Occipital lobe (tissue), 2 donors: Measurements from ENCODE around the gene PRRT2. TPM values are rescaled to one million over a fixed set of nuclear protein-coding genes. Genes with fewer than 3 reads are reported as not detected.
"Not testable (repeated sequence)": the region's sequence is repeated elsewhere in the genome, so short reads cannot be mapped to it uniquely, and the experiment has no call there.

ENCODE experiments used
- DNase-seq: peaks from one replicate; lab custom pipeline; 2025; lab: John Stamatoyannopoulos, UW
- total RNA-seq: library from RNA; depleted of rRNA; stranded (reverse); fragments of >200 nt; gene quantifications from one replicate; pipeline ENCODE4 v1.2.3, GENCODE V29; 2014

Gene PRRT2
- total RNA-seq, 1 donor from 2014 or later, result 20.6 TPM

- DNase-seq, result no peak
Observed at GRCh38 chr16:29790949-29791844, 20.8 kb upstream of the PRRT2 start.

GRCh38 chr16:29791845-29792807 is 19.9 kb upstream of the PRRT2 start:
- no peak for DNase-seq

GRCh38 chr16:29793153-29793552 is 18.8 kb upstream of the PRRT2 start:
- DNase-seq, result not testable (repeated sequence)

GRCh38 chr16:29794231-29794710 is 17.7 kb upstream of the PRRT2 start:
- no peak for DNase-seq

- no peak for DNase-seq
Observed at GRCh38 chr16:29802416-29802935, 9.5 kb upstream of the PRRT2 start.

GRCh38 chr16:29804020-29804419 is 8.0 kb upstream of the PRRT2 start:
- DNase-seq, result no peak

DNA sequence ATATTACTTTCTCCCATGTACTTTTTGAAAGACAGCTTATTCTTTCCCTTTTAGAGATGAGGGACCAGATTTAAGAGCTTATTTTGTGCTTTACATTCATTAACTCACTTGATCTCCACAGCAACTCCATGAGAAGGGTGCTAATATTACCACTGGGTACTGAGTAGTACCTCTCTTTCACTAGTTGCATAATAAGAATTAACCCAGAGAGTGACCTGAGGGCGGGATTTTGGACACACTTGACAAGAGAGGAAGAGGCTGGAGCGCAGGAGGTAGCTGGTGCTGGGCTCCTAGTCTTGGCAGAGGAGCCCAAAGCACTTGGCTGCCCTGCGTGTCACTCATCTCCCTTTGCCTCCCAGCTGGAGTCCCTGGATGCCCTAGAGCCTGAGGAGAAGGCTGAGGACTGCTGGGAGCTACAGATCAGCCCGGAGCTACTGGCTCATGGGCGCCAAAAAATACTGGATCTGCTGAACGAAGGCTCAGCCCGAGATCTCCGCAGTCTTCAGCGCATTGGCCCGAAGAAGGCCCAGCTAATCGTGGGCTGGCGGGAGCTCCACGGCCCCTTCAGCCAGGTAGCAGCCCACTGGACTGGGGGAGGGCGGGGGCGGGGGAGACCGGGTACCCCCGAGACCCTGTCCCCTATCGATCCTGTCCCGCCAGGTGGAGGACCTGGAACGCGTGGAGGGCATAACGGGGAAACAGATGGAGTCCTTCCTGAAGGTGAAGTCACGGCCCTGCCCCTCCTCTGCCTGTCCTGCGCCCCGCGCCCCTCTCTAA is 7.3 kb upstream of the PRRT2 start:
- DNase-seq, result peak; percentile 65

DNA sequence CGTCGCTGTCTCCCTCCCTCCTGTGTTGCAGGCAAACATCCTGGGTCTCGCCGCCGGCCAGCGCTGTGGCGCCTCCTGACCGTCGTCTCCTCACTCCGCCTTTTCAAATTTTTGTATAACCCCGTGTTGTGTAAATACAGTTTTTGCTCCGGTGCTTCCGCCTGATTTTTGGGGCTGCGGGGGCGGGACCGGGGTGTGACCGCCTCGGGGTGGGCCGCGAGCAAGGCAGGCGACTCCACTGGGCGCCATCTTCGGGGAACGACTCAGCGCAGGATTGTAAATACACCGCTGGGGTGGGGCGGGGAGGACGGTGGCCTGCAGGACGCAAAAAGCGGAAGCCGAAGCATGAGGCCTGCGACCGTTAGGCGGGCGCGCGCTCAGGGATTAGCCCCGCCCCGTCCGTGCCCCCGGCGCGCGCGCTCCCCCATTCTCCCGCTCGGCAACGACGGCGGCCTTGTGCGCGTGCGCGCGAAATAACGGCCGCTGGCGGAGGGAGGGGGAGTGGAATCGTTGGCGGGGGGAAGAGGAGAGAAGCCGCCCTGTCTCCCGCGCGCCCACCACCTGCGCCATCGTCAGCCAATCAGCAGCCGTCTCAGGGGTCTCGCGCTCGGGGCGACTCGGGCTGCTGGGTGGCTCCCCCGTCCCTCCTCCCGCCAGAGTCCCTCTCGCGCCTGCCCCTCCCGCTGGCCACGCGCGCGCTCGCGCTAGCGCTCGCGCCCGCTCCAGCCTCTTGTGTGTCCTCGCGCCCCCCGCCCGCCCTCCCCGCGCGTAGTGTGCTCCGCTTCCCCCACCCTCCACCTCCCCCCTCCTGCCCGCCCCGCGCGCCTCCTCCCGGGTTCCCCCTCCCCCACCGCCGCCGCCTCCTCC is 6.5 kb upstream of the PRRT2 start:
- DNase-seq, result peak; percentile 97

DNA sequence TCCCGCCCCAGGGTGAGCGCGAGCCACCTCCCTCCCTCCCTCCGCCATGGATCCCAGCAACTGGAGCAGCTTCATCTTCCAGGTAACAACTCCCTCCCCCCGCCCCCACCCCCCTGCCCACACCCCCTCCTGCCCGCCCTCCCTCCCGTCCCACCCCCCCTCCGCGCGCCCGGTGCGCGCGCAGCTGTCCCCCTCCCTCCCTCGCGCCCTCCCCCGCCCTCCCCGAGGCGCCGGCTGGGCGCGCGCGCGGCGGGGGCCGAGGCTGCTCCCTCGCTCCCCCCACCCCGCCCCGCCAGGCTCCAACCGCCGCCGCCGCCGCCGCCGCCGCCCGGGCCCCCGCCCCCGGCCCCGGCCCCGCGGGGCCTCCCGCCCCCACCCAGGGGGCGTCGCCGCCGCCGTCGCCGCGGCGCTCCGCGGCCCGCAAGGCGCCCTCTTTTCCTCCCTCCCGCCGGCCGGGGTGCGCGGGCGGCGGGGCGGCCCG is 5.9 kb upstream of the PRRT2 start, which contains the start of gene MAZ:
Gene MAZ (plus strand): TSS at position 431 of the 481 bp plus-strand sequence. CDS start 173 bp downstream, outside the sequence.
- no peak for DNase-seq

DNA sequence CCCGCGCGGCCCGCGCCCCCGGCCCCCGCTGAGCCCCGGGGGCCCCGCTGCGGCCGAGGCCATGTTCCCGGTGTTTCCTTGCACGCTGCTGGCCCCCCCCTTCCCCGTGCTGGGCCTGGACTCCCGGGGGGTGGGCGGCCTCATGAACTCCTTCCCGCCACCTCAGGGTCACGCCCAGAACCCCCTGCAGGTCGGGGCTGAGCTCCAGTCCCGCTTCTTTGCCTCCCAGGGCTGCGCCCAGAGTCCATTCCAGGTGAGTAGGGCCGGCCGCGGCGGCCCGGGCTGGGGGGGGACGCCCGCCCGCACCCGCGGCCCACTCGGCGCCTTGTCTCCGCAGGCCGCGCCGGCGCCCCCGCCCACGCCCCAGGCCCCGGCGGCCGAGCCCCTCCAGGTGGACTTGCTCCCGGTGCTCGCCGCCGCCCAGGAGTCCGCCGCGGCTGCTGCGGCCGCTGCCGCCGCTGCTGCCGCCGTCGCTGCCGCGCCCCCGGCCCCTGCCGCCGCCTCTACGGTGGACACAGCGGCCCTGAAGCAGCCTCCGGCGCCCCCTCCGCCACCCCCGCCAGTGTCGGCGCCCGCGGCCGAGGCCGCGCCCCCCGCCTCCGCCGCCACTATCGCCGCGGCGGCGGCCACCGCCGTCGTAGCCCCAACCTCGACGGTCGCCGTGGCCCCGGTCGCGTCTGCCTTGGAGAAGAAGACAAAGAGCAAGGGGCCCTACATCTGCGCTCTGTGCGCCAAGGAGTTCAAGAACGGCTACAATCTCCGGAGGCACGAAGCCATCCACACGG is 5.2 kb upstream of the PRRT2 start:
- no peak for DNase-seq

DNA sequence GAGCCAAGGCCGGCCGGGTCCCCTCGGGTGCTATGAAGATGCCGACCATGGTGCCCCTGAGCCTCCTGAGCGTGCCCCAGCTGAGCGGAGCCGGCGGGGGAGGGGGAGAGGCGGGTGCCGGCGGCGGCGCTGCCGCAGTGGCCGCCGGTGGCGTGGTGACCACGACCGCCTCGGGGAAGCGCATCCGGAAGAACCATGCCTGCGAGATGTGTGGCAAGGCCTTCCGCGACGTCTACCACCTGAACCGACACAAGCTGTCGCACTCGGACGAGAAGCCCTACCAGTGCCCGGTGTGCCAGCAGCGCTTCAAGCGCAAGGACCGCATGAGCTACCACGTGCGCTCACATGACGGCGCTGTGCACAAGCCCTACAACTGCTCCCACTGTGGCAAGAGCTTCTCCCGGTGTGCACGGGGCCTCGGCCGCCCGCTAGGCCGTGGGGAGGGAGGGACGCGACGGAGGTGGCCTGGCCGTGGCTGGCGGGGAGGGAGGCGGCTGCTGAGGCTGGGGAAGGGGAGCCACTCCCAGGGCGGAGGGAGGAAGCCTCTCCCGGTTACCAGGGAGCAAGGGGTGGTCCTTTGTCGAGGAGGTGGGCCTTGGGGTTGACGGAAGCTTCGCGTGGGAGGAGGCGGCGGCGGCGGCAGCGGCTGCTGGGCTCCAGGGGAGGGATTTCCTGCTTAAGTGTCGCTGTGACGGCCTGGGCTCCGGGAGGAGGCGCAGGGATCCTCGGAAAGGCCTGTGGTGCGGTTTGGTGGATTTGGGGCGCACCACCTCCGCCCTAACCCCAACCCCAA is 4.4 kb upstream of the PRRT2 start:
- peak; percentile 79 for DNase-seq

GRCh38 chr16:29808219-29808900 is 3.6 kb upstream of the PRRT2 start:
- DNase-seq, result no peak

DNA sequence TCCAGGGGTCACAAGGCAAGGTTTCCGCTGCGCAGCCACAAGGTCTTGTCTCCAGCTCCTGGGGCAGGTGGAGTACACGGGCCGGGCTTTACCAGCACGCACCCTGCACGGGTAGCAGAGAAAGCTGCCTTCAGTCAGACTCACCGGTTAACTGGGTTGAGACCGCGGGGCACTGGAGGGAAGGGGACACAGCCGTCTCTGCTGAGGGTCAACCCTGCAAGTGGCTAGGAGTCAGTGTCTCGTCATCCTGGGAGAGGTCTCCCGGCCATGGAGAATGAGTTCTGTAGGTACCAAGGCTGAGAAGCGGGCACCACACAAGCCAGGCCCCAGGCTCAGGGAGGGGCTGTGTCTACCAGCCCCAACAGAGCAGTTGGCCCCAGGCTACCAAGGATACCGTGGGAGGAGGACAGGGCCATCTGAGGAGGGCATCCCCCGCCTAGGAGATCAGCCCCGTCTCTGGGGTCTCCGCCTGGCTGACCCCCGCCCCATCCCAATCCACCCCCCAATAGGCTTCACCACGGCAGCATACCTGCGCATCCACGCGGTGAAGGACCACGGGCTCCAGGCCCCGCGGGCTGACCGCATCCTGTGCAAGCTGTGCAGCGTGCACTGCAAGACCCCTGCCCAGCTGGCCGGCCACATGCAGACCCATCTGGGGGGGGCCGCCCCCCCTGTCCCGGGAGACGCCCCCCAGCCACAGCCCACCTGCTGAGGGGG is 2.8 kb upstream of the PRRT2 start:
- no peak for DNase-seq

DNA sequence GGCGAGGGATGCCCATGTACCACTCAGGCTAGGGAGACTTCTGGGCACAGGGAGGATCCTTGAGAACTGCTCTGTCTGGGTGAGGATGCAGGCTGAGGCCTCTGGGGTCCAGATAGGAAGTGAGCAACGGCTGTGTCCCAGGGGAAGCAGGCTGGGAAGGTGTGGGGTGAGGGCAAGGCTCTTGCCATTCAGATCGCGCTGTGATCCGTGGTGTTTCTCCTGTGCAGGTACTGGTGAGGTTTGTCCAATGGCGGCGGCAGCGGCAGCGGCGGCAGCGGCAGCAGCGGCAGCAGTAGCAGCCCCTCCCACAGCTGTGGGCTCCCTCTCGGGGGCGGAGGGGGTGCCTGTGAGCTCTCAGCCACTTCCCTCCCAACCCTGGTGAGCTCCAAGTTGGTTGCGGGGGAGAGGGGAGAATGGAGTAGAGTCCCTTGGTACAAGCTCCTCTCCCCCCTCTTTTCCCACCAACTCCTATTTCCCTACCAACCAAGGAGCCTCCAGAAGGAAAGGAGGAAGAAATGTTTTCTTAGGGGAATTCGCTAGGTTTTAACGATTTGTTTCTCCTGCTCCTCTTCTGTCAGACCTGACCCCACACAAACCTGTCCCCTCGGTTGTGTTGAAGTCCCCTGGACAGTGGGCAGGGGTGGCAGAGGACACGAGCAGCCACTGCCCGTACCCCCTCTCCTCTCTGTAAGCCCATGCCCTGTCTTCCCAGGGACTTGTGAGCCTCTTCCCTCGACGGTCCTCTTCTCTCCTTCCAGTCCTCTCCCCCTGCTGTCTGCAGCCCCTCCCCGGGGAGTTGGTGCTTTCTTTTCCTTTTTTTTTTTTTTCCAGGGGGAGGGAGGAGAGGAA is 1.9 kb upstream of the PRRT2 start:
- DNase-seq, result no peak

DNA sequence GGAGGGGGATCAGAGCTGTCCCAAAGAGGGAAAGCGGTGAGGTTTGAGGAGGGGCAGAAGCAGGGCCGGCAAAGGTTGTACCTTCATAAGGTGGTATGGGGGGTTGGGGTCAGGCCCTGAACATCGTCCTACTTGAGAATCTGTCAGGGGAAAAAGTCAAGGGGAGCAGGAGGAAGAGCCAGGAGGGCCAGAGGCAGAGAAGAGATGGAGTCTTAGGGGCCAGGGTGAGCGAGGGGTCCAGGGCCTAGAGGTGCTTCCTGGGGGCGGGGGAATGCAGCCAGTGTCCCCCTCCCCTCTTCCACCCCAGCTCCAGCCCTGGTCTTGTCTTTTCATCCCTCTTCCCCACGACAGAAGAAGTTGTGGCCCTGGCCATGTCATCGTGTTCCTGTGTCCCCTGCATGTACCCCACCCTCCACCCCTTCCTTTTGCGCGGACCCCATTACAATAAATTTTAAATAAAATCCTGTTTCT is 1.3 kb upstream of the PRRT2 start:
- DNase-seq, result no peak
